ENCODE results near the gene TMEM203. TPM values are rescaled to one million over a fixed set of nuclear protein-coding genes. Genes with fewer than 3 reads are reported as not detected.

The TMEM203 gene
- total and polyA plus RNA-seq, 2 of the 13 experiments (the other 11 are each of a cell fraction or from before 2014, with no cell fraction given), result 23.4 to 36.7 TPM

DNA sequence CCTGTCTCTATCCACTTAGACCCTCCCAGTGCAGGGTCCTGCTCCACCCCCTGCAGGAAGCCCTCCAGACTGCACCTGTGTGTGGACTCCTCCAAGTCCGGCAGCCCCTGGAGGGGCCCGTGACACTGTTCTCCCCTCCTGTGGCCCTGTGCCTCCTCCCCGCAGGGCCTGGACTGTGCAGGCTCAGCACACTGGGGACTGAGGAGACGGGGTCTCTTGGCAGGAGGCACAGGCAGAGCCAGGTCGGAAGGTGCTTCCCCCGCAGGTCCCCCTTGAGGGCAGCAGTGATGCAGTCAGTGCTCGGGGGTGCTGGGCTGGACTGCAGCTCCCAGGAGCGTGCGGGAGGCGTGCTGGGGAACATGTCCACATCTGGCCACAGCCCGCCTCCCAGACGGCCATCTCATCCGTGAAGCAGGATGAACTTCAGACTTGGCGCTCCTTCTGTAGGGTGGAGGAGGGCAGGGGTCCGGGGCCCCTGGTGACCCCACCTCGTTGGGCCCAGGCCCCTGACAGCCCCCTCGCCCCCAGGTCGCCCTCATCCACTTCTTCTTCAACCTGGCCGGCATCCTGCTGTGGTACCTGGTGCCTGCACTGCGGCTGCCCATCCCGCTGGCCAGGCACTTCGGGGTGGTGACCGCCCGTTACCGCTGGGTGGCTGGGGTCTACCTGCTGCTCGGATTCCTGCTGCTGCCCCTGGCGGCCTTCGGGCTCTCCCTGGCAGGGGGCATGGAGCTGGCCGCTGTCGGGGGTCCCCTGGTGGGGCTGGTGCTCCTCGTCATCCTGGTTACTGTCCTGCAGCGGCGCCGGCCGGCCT, 30.2 kb upstream of the TMEM203 start (continued):
- TF ChIP-seq, protein P1, sequence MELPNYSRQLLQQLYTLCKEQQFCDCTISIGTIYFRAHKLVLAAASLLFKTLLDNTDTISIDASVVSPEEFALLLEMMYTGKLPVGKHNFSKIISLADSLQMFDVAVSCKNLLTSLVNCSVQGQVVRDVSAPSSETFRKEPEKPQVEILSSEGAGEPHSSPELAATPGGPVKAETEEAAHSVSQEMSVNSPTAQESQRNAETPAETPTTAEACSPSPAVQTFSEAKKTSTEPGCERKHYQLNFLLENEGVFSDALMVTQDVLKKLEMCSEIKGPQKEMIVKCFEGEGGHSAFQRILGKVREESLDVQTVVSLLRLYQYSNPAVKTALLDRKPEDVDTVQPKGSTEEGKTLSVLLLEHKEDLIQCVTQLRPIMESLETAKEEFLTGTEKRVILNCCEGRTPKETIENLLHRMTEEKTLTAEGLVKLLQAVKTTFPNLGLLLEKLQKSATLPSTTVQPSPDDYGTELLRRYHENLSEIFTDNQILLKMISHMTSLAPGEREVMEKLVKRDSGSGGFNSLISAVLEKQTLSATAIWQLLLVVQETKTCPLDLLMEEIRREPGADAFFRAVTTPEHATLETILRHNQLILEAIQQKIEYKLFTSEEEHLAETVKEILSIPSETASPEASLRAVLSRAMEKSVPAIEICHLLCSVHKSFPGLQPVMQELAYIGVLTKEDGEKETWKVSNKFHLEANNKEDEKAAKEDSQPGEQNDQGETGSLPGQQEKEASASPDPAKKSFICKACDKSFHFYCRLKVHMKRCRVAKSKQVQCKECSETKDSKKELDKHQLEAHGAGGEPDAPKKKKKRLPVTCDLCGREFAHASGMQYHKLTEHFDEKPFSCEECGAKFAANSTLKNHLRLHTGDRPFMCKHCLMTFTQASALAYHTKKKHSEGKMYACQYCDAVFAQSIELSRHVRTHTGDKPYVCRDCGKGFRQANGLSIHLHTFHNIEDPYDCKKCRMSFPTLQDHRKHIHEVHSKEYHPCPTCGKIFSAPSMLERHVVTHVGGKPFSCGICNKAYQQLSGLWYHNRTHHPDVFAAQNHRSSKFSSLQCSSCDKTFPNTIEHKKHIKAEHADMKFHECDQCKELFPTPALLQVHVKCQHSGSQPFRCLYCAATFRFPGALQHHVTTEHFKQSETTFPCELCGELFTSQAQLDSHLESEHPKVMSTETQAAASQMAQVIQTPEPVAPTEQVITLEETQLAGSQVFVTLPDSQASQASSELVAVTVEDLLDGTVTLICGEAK (IDR thresholded peaks at IDR 0.05), result no peak
- TF ChIP-seq, protein P1 (CRISPR knock-in tag; IDR thresholded peaks at IDR 0.05), result no peak
- TF ChIP-seq ZNF496 (CRISPR knock-in tag; IDR thresholded peaks at IDR 0.05; ENCODE audit: insufficient replicate concordance), result no peak
- no peak for TF ChIP-seq ZNF329 (CRISPR knock-in tag; IDR thresholded peaks at IDR 0.05; ENCODE audit: low read depth)
- TF ChIP-seq IRF2 (CRISPR knock-in tag; IDR thresholded peaks at IDR 0.05), result no peak
- TF ChIP-seq ZNF121 (CRISPR knock-in tag; IDR thresholded peaks at IDR 0.05), result no peak
- no peak for TF ChIP-seq PTBP1 (IDR thresholded peaks at IDR 0.05; ENCODE audit: low read depth, low read length, poor library complexity, severe bottlenecking)
- TF ChIP-seq, protein P2, sequence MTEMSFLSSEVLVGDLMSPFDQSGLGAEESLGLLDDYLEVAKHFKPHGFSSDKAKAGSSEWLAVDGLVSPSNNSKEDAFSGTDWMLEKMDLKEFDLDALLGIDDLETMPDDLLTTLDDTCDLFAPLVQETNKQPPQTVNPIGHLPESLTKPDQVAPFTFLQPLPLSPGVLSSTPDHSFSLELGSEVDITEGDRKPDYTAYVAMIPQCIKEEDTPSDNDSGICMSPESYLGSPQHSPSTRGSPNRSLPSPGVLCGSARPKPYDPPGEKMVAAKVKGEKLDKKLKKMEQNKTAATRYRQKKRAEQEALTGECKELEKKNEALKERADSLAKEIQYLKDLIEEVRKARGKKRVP (CRISPR knock-in tag; IDR thresholded peaks at IDR 0.05), result no peak
- TF ChIP-seq GATAD1 (CRISPR knock-in tag; IDR thresholded peaks at IDR 0.05), result peak; percentile 66; the same call in 1 of the 2 replicates
- TF ChIP-seq ZFP36L1 (CRISPR knock-in tag; IDR thresholded peaks at IDR 0.05), result no peak
- TF ChIP-seq KDM4B (CRISPR knock-in tag; IDR thresholded peaks at IDR 0.05), result no peak
- no peak for TF ChIP-seq GFI1 (CRISPR knock-in tag; IDR thresholded peaks at IDR 0.05; ENCODE audit: borderline replicate concordance)
- no peak for TF ChIP-seq FOXK2 (IDR thresholded peaks at IDR 0.05)
- TF ChIP-seq, protein P3, sequence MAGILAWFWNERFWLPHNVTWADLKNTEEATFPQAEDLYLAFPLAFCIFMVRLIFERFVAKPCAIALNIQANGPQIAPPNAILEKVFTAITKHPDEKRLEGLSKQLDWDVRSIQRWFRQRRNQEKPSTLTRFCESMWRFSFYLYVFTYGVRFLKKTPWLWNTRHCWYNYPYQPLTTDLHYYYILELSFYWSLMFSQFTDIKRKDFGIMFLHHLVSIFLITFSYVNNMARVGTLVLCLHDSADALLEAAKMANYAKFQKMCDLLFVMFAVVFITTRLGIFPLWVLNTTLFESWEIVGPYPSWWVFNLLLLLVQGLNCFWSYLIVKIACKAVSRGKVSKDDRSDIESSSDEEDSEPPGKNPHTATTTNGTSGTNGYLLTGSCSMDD (CRISPR knock-in tag; IDR thresholded peaks at IDR 0.05), result no peak
- TF ChIP-seq ZNF792 (CRISPR knock-in tag; IDR thresholded peaks at IDR 0.05), result 0 out of 2 replicates have a peak, but pooled peaks have one; percentile 33
- no peak for TF ChIP-seq TOE1 (CRISPR knock-in tag; IDR thresholded peaks at IDR 0.05)
- no peak for TF ChIP-seq ZNF749 (CRISPR knock-in tag; IDR thresholded peaks at IDR 0.05; ENCODE audit: borderline replicate concordance)
- TF ChIP-seq MLLT10 (CRISPR knock-in tag; IDR thresholded peaks at IDR 0.05), result no peak
